Stomach (tissue), 4 donors: ENCODE data around the gene SNX15.

Source experiments
- EP300 ChIP-seq: sonication (generic); formaldehyde crosslinking; IDR thresholded peaks from one replicate; pipeline ENCODE4 v1.6.1; 2017; ENCODE audit warnings: antibody characterized with exemption
- POLR2A ChIP-seq, 4 donors: fragments of 450-650 bp; IDR thresholded peaks; one replicate each; pipeline ENCODE4 v1.6.1; 2016; ENCODE audit warnings: antibody characterized with exemption in 4 of 4, control low read depth in 2 of 4, mild to moderate bottlenecking in 1 of 4, moderate library complexity in 1 of 4
- POLR2AphosphoS5 ChIP-seq, 3 donors: sonication (generic); formaldehyde crosslinking; IDR thresholded peaks; one replicate each; pipeline ENCODE4 v1.6.1; 2016; ENCODE audit warnings: antibody characterized with exemption in 3 of 3
- TF ChIP-seq, protein P1 (sequence below), 7 experiments: fragments of 450-650 bp in 4 of 7; fragments of 200-600 bp in 3 of 7; sonication (generic) in 3 of 7; IDR thresholded peaks; one replicate each; pipeline ENCODE4 v1.5.1; 2016 to 2019; ENCODE audit warnings: antibody characterized with exemption in 7 of 7, control low read depth in 2 of 7, mild to moderate bottlenecking in 1 of 7

DNA sequence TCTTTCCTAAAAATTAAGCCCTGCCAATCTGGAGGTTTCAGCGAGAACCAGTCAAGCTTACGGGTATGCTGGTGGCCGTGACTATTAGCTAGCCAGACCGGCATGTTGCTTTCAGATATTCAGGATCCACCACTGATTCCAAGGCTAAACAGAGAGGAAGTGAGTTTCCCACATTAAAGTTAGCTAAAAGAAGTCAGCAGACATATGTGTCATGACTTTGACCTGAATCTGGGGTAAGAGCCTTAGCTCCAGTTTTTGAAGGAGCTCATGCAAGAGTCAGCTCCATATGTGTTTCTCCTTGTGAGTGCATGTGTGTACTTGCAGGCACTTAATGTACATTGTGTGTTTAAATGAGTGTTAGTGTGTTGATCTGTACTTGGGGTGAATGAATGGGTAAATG lies 58.2 kb downstream of the SNX15 start:
- TF ChIP-seq, protein P1, sequence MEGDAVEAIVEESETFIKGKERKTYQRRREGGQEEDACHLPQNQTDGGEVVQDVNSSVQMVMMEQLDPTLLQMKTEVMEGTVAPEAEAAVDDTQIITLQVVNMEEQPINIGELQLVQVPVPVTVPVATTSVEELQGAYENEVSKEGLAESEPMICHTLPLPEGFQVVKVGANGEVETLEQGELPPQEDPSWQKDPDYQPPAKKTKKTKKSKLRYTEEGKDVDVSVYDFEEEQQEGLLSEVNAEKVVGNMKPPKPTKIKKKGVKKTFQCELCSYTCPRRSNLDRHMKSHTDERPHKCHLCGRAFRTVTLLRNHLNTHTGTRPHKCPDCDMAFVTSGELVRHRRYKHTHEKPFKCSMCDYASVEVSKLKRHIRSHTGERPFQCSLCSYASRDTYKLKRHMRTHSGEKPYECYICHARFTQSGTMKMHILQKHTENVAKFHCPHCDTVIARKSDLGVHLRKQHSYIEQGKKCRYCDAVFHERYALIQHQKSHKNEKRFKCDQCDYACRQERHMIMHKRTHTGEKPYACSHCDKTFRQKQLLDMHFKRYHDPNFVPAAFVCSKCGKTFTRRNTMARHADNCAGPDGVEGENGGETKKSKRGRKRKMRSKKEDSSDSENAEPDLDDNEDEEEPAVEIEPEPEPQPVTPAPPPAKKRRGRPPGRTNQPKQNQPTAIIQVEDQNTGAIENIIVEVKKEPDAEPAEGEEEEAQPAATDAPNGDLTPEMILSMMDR (IDR thresholded peaks at IDR 0.05) = no peak
- TF ChIP-seq POLR2AphosphoS5 (IDR thresholded peaks at IDR 0.05) (no peak), POLR2A (IDR thresholded peaks at IDR 0.05) (no peak), EP300 (no peak)
